Measurements from ENCODE around the gene TUNAR.

Gene TUNAR

GRCh38 chr14:95876761-95877538 is at the start of gene TUNAR:
Gene TUNAR, plus strand, starts transcription at chr14:95876832.
- DNase-seq (ENCODE audit: low read depth in 3 of 3), result no peak

- DNase-seq (ENCODE audit: low read depth in 3 of 3), result no peak
Observed at GRCh38 chr14:95828649-95829265, 47.9 kb upstream of the TUNAR start.

GRCh38 chr14:95829321-95829720 is 47.3 kb upstream of the TUNAR start:
- DNase-seq (ENCODE audit: low read depth in 3 of 3), result no peak

GRCh38 chr14:95830386-95830785 is 46.2 kb upstream of the TUNAR start:
- no peak for DNase-seq (ENCODE audit: low read depth in 3 of 3)

- no peak for DNase-seq (ENCODE audit: low read depth in 3 of 3)
Observed at GRCh38 chr14:95831041-95831440, 45.6 kb upstream of the TUNAR start.

GRCh38 chr14:95831468-95831867 is 45.2 kb upstream of the TUNAR start:
- no peak for DNase-seq (ENCODE audit: low read depth in 3 of 3)

- no peak for DNase-seq (ENCODE audit: low read depth in 3 of 3)
Observed at GRCh38 chr14:95832012-95832411, 44.6 kb upstream of the TUNAR start.

GRCh38 chr14:95833429-95833828 is 43.2 kb upstream of the TUNAR start:
- no peak for DNase-seq (ENCODE audit: low read depth in 3 of 3)

- no peak for DNase-seq (ENCODE audit: low read depth in 3 of 3)
Observed at GRCh38 chr14:95834496-95834895, 42.1 kb upstream of the TUNAR start.

- peak in 2 of 3 donors; percentile 1 to 25 for DNase-seq (ENCODE audit: low read depth in 3 of 3)
Observed at GRCh38 chr14:95835121-95835730, 41.4 kb upstream of the TUNAR start.

- no peak for DNase-seq (ENCODE audit: low read depth in 3 of 3)
Observed at GRCh38 chr14:95838862-95839261, 37.8 kb upstream of the TUNAR start.

GRCh38 chr14:95840094-95840700 is 36.4 kb upstream of the TUNAR start:
- no peak for DNase-seq (ENCODE audit: low read depth in 3 of 3)

- DNase-seq (ENCODE audit: low read depth in 3 of 3), result no peak
Observed at GRCh38 chr14:95841668-95842067, 35.0 kb upstream of the TUNAR start.

GRCh38 chr14:95849761-95850160 is 26.9 kb upstream of the TUNAR start:
- DNase-seq (ENCODE audit: low read depth in 3 of 3), result no peak

GRCh38 chr14:95850429-95850828 is 26.2 kb upstream of the TUNAR start:
- no peak for DNase-seq (ENCODE audit: low read depth in 3 of 3)

GRCh38 chr14:95855606-95856005 is 21.0 kb upstream of the TUNAR start:
- no peak for DNase-seq (ENCODE audit: low read depth in 3 of 3)

GRCh38 chr14:95857275-95857674 is 19.4 kb upstream of the TUNAR start:
- no peak for DNase-seq (ENCODE audit: low read depth in 3 of 3)

- no peak for DNase-seq (ENCODE audit: low read depth in 3 of 3)
Observed at GRCh38 chr14:95858893-95859292, 17.7 kb upstream of the TUNAR start.

- DNase-seq (ENCODE audit: low read depth in 3 of 3), result no peak
Observed at GRCh38 chr14:95862243-95862642, 14.4 kb upstream of the TUNAR start.

- no peak for DNase-seq (ENCODE audit: low read depth in 3 of 3)
Observed at GRCh38 chr14:95863295-95863694, 13.3 kb upstream of the TUNAR start.

- no peak for DNase-seq (ENCODE audit: low read depth in 3 of 3)
Observed at GRCh38 chr14:95869776-95870175, 6.9 kb upstream of the TUNAR start.

GRCh38 chr14:95870772-95871171 is 5.9 kb upstream of the TUNAR start:
- DNase-seq (ENCODE audit: low read depth in 3 of 3), result no peak

- DNase-seq (ENCODE audit: low read depth in 3 of 3), result no peak
Observed at GRCh38 chr14:95871531-95871930, 5.1 kb upstream of the TUNAR start.

Data from stimulated activated CD4-positive, alpha-beta T cell treated with anti-CD3 and anti-CD28 coated beads, TNF-alpha, amount 100 ng/mL, for 48 hours (primary cell).